GM18505 (cell line): Measurements from ENCODE around the gene LAMA3.
A peak's percentile ranks its signal among the peaks of the same experiment; 100 is the strongest.

ENCODE experiments used
- ATAC-seq: cut with Tn5 transposase; IDR thresholded peaks from one replicate; pipeline ENCODE4 v1.9.1; 2021; ENCODE audit not compliant: unreplicated experiment
- POLR2A ChIP-seq: IDR thresholded peaks from 4 replicates; pipeline ENCODE4 v1.6.1; 2011; ENCODE audit warnings: borderline replicate concordance; ENCODE audit not compliant: insufficient read depth, insufficient read length; ENCODE audit errors: extremely low read depth

The LAMA3 gene

DNA sequence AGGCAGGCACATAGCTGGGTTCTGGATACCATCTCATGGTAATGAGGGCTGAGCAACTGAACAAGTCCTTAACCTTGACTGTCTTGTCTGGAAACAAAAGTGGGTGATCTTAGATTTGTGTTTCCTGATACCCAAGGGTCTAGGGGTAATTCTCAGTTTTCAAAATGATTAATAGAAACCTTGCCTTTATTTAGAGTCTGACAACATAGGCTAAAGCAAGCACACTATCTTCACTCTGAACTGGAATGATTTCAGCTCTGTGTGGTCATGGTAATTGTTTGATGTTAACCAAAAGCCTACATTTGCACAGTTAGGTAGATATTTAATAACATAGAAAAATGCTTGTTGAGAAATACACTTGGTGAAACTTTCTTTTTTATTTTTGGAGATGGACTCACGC lies 6.8 kb upstream of the LAMA3 start:
- TF ChIP-seq POLR2A, result no peak
- ATAC-seq, result no peak

DNA sequence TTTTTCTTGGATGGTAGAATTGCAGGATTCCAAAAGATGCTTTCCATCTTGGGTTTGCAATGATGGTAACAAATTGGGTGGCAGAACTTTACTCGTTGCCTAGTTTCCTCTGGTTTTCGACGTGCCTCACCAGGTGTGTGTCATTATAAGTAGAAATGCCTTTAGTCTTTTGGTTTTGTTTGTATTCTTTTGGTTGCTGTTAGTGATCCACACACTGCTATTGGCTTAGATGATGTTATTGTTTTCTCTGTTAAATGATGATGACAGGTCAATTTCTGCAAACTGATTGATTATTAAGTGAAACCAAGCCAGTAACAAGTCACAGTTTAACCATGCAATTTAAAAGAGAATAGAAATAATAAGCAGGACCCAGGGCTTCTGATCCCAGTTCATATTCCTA lies 6.1 kb upstream of the LAMA3 start:
- no peak for ATAC-seq
- no peak for TF ChIP-seq POLR2A

DNA sequence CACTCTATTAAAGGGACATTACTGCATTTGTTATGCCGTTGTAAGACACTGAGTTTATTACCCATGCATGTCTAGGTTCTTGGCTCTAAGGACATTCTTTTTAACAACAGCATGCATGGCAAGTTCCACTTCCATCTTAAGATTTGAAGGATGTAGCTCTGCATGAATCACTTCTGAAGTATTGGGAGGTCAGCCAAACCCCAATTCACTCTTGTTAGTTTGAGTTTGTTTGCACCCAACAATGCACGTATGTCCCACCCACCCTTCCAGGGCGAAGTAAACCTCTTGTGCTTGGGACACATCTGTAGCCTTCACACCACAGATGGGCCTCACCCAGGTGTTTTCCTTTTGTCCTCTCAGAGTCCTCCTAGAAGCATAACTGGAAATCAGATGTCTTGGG lies 5.6 kb upstream of the LAMA3 start:
- ATAC-seq, result no peak
- TF ChIP-seq POLR2A, result no peak

DNA sequence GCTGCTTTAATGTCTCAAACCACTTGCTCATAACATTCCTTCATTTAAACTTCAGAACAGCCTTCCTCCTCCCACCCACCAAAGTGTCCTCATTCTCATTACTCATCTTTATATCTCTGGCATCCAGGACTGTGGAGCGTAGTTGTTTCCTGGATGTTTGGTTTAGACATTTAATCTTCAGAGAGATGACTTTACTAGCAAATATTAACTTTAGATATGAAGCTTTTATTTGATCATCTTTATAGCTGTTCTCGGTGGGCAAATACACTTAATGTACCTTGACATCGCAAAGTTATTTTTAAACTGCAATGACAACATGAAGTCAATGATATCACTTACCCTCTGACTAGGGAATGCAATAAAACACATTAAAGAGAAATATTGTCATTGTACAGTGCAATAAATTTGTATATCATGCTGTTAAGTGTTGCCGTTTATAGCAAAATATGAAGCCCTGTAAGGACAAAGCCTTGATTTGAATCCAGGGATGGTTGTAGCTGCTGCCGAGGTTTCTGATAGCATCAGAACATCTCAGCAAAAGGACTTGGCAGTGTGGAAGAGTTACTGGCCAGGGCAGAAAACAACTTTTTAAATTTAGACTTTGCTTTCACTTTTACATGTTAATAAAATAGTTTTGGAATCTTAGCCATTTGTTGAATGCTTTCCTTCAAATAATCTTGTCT lies 4.6 kb upstream of the LAMA3 start:
- no peak for TF ChIP-seq POLR2A

DNA sequence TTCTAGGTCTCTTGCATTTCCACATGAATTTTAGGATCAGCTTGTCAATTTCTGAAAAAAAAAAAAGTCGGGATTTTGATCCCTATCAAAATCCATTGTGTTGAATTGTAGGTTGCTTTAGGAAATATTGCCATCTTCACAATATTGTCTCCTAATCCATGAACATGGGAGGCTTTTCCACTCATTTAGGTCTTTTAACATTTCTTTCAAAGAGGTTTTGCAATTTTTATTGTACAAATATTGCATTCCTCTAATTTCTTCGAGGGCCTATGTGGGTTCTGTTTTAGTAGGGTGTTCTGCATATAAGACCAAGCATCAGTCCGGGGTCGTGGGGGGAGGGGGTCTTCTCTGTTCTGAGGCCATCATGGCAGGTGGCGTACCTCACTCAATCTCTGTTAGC lies 725 bp upstream of the LAMA3 start:
- ATAC-seq, result no peak
- TF ChIP-seq POLR2A, result no peak

More for the DNA sequence above, 4.6 kb upstream of the LAMA3 start:
- no peak for ATAC-seq

DNA sequence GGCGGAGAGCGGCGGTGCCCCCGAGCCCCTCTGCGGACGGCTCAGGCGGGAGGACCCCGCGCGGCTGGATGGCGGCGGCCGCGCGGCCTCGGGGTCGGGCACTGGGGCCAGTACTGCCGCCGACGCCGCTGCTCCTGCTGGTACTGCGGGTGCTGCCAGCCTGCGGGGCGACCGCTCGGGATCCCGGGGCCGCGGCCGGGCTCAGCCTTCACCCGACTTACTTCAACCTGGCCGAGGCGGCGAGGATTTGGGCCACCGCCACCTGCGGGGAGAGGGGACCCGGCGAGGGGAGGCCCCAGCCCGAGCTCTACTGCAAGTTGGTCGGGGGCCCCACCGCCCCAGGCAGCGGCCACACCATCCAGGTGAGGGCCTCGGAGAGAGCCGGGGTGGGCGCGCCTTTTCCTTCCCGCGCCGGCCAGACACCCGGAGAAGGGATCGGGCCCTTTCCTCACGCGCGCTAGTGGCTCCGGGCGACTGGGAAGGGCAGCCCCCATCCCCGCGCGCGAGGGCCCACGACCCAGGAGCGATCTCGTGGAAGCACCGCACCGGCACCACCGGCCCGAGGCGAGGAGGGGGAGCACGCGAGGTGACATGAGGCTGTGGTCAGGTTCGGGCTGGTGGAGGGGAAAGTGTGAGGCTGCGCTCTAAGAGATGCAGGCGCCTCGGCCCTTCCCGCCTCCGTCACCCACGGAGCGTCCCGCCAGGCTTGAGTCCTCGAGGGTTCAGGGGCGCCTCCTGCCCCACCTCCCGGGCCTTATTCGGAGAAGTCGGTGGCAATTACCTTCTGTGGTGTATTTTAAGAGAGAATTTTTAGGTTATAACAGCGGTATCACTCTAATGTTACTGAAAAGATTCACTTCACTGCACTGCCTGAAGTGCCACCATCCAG lies 607 bp downstream of the LAMA3 start:
- no peak for TF ChIP-seq POLR2A
- no peak for ATAC-seq

DNA sequence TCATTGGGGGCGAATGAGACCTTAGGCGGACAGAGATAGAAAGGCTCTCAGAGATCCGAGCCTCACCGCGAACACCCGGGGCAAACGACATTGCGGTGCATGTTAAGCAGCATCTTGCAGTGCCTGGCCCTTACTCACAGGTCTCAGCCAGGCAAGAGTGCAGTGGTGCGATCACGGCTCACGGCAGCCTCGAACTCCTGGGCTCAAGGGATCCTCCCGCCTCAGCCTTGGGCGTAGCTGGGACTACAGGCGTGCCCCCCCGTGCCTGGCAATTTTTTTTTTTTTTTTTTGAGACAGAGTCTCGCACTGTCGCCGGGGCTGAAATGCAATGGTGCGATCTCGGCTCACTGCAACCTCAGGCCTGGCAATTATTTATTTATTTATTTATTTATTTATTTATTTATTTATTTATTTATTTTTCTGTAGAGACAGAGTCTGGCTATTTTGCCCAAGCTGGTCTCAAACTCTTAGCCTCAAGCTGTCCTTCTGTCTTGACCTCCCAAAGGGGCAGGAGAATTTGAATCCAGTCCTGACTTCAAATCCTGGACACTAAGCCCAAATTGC lies 1.3 kb downstream of the LAMA3 start:
- TF ChIP-seq POLR2A, result no peak
- ATAC-seq, result no peak

DNA sequence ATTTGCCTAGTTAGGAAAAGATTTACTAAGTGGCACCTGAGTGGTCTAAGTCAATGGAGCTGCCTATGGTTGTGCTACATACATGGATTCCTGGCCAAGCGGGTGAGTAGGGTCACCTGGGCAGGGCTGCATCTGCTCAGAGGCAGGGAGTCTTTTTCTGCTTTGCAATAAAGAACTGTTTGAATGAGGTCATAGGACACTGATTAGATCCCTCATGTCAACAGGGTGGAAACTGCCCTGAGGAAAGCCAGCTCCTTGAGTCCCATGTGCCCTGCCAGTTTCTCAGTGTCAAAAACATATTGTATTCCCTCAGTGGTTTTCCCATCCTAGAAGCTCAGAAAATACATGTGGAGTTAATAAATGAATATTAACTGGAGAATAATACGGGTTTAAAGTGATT lies 4.6 kb downstream of the LAMA3 start:
- ATAC-seq, result no peak
- TF ChIP-seq POLR2A, result no peak

DNA sequence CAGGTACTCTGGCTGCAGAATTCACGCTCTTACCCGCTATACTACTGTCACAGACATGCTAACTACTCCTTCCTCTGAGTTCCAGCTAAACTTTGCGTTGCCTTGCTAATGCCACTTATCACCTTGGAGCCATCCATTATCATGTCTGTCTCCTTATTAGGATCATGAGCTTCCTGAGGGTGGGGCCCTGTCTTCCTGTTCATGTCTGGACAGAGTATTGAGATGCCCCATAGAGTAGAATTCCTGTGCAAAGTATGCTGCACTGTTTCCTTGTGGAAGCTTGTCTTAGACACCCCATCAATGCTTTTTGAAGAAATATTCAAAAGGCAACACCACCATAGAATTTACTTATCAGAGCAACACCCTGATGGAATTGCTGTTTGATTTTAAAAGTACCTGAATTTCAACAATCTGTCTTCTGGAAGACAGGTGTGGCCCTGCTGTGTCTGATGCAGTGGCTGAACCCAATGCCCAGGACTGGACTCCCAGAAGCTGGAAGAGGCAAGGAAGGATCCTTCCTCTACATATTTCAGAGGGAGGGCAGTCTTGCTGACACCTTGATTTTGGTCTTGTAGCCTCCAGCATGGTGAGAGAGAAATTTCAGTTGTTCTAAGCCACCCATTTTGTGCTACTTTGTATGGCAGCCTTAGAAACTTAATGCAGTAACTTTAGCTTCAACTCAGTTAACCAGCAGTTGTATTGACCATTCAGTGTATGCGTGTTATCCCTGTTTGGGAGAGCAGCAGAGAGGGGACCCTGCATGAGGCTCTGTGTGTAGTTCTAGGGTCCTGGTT lies 5.6 kb downstream of the LAMA3 start:
- TF ChIP-seq POLR2A, result no peak
- no peak for ATAC-seq

DNA sequence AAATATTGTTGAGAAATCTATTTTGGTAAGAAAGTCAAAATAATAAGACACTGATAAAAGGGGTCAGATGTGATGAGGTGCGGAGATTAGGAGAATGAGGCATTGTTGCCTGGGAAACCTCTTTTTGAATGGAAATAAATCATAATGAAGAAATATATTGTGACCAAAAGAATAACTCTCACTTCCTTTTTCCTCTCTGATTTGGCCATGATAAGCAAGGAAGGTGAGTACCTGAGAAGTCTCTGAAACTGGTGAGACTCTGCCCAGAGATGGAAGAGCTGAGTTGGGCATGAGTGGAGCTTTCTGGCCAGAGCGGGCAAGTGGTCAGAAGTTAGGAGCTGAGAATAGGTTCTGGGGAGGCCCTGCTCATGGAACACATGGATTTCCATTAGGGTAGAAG lies 11.8 kb downstream of the LAMA3 start:
- peak; percentile 59 for ATAC-seq
- TF ChIP-seq POLR2A, result no peak

DNA sequence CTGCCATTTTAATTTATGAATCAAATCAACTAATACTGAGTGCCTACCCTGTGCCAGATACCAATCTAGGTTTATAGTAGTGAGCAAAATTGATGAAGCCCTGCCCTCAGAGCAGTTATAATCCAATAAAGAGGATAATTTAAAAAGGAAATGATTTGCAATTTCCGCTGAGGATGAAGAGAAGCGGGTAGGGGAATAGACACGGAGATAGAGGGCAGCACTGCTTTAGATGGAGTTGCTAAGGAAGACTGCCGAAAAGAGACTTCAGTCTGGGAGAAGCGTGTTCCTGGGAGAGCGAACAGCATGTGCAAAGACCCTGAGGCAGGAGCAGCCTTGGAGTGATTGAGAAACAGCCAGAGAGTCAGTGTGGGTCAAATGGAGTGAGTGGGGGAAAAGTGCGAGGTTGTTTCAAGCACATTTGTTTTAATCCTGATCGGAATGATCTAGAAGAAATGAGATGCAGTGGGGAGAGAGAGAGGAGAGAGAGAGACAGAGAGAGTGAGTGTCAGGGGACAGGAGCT lies 12.4 kb downstream of the LAMA3 start:
- ATAC-seq, result no peak
- TF ChIP-seq POLR2A, result no peak

DNA sequence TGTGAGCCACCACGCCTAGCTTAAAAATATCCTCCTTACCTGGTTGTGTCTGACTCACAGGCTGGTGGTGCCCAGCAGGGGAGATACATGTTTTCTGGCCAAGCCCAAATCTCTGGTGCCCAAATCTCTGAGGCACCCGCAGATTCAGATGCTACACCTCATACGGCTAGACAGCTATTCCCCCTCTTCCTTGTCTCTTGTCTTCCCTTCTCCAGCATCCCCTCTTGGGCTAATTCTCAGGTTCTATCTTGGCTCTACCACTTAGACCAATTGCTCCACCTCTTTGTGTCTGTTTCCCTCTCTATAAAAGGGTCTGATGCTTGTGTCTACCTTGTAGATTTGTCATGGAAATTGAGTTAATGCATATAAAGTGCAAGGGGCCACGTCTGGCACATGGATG lies 13.4 kb downstream of the LAMA3 start:
- TF ChIP-seq POLR2A, result no peak
- no peak for ATAC-seq
